Activated naive CD4-positive, alpha-beta T cell treated with anti-CD3 and anti-CD28 coated beads, Interleukin-2, amount 50 U/mL, for 16 hours (primary cell): ENCODE results near the gene NUDT21.
A peak's percentile ranks its signal among the peaks of the same experiment; 100 is the strongest.
"Not testable (repeated sequence)": the region's sequence is repeated elsewhere in the genome, so short reads cannot be mapped to it uniquely, and the experiment has no call there.

Source experiments
- DNase-seq: peaks from one replicate; pipeline ENCODE4 v3.0.0-alpha.2; 2020

NUDT21 gene

DNA sequence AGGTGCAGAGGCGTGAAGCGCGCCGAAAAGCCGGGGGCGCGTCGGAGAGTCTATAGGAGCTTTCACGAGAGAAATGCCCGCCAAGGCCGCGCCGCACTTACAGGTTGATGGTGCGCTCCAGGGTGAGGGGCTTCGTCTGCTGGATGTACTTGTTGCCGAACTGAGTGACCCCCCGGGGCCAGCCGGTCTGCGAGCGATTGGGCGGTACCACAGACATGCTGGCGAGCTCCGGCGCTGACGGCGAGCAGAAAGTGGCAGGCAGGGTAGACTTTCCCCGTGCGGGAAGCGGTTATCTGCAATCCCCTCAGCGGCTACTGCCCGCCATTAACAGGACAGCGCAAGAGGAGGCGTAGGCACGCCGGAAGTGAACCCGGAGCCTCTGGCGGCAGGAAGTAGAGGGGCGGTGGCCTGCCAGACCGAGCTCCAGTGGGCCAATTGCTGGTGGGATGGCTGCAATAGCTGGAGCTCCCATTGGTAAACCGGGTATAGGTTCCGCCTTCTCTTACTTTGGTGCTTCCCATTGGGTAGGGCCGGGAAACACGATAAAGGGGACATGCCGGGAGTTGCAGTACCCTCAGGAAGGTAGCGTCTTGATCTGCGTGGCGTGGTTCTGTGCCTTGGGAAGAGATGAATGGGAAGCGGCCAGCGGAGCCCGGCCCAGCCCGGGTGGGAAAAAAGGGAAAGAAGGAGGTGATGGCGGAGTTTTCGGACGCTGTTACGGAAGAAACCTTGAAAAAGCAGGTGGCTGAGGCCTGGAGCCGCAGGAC is at the start of gene NUDT21, which contains the start of gene OGFOD1:
Gene NUDT21 (minus strand): TSS at position 347 of the 767 bp plus-strand sequence. CDS start 130 bp downstream, at position 217.
Gene OGFOD1 (plus strand): TSS at position 569 of the 767 bp plus-strand sequence. CDS start 59 bp downstream, at position 628.
- DNase-seq: peak; percentile 92

DNA sequence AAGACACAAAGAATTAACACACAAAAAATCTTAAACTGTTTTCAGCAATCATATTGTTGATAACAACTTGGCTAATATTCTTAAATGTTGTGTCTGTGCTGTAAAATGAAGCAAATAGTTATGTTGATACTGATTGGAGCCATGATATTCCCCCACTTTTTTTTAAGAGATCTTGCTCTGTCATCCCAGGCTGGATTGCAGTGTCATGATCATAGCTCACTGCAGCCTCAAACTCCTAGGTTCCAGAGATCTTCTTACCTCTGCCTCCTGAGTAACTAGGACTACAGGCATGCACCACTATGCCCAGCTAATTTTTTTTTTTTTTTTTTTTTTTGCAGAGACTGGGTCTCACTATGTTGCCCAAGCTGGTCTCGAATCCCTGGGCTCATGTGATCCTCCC is 42.7 kb upstream of the NUDT21 start:
- no peak for DNase-seq

DNA sequence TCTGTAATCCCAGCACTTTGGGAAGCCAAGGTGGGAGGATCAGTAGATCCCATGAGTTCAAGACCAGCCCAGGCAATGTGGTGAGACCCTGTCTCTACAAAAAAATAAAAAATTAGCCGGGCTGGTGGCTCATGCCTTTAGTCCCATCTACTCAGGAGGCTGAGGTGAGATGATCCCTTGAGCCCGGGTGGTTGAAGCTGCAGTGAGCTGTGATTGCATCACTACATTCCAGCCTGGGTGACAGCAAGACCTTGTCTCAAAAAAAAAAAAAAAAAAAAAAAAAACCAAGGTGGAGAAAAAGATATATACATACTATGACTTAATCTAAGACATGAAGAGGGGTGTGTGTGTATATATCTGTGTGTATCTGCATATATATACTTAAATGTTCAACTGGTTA is 42.0 kb upstream of the NUDT21 start:
- no peak for DNase-seq

DNA sequence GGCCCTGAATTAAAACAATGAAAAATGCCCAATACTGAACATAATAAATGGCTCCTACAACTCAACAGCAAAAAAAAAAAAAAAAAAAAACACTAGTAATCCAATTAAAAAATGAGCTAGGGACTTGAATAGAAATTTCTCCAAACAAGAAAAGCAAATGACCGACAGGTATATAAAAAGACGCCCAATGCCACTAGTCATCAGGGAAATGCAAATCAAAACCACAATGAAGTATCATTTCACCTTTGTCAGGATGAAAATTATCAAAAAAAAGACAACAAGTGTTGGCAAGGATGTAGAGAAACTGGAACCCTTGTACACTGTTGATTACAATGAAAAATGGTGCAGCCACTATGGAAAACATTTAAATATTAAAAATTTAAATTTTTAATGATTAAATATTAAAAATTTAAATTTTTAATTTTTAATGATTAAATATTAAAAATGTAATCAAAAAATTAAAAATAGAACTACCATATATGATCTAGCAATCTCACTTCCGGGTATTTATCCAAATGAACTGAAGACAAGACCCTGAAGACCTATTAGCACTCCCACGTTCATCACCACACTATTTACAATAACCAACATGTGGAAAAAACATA is 40.6 kb upstream of the NUDT21 start:
- DNase-seq: no peak

DNA sequence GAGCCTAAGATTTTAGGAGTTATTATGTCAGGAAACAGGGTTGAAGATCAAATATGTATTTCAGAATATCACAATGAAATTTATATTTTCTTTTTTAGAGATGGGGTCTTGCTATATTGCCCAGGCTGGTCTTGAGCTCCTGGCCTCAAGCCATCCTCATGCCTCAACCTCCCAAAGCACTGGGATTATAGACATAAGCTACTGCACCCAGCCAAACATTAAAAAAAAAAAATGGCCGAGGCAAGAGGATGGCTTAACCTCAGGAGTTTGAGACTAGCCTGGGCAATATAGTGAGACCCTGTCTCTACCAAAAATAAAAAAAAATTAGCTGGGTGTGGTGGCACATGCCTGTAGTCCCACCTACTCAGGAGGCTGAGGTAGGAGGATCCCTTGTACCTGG is 37.7 kb upstream of the NUDT21 start:
- DNase-seq: not testable (repeated sequence)

DNA sequence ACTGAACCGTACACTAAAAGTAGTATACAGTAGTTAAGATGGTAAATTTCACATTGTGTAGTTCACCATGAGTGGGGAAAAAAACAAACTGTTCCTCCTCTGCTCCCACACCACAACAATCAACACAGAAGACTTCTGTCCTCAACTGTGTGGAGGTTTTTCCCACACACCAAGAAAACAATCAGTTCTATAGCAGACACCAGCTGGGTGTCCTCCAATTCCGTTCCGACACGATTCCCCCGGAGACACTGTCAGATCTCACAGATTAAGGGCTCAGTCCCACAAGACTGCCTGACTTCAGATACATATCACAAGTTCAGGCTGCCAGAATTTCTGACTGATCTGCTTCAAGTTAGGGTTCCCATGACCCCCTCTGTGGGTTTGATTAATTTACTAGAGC is 36.9 kb upstream of the NUDT21 start:
- no peak for DNase-seq

DNA sequence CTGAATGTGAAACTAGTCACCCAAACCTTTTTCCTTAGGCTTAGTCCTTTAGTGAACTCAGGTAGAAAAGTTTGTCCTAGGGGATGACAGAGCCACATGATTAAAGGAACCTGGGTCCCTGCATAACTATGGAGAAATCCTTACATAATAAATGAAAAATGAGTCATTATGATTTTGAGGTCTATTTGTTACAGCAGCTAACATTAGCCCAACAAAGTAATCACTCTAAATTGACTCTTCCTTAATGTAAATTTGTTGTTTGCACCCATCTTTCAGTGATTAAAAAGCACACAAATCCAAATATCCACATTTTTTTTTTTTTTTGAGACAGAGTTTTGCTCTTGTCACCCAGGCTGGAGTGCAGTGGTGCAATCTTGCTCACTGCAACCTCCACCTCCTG is 32.3 kb upstream of the NUDT21 start:
- no peak for DNase-seq

DNA sequence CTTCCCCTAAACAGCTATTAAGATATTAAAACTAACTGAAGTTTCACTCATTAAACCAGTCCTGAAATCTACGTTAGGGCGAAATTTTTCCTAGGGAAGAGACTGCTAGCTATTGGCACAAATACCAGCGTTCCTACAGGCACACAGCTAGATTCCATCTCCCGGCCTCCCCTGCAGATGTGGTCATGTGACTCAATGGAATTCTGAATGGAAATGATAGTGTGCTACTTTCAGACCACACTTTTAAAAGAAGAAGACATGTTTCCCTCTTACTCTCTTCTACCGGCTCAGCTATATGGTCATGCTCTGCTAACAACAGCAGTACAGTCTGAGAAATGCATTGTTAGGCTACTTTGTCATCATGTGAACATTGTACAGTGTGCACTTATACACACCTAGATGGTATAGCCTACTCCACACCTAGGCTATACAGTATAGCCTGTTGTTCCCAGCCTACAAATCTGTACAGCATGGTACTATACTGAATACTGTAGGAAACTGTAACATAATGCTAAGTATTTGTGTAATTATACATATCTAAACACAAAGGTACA is 31.6 kb upstream of the NUDT21 start:
- no peak for DNase-seq

DNA sequence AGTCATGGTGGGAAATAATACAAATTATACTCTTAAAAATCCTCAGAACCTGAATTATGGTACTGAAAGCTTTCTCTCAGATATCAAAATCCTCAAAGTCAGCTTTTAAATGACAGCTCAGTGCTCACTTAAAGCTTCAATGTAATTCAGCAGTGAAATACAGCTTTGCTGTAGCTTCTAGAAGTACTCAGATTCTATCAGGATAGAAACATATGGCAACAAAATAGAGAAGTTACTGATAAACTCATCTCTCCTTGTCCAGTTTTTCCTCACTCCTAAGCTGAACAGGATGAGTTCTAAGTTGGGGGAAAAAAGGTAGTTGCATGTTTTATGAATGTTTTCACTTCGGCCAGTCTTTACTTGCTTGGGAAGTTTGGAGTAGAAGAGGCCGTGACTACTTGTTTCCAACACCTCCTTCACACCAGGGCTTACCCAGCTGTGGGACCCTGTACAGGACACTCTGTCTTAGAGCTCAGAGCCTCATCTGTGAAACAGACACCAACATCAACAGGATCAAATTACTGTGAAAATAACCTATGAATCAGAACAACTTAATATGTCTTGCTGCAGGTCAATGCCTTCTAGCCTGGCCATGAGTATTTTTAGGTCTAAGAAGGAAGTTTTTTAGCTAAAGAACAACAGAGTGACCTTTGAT is 30.5 kb upstream of the NUDT21 start:
- no peak for DNase-seq

DNA sequence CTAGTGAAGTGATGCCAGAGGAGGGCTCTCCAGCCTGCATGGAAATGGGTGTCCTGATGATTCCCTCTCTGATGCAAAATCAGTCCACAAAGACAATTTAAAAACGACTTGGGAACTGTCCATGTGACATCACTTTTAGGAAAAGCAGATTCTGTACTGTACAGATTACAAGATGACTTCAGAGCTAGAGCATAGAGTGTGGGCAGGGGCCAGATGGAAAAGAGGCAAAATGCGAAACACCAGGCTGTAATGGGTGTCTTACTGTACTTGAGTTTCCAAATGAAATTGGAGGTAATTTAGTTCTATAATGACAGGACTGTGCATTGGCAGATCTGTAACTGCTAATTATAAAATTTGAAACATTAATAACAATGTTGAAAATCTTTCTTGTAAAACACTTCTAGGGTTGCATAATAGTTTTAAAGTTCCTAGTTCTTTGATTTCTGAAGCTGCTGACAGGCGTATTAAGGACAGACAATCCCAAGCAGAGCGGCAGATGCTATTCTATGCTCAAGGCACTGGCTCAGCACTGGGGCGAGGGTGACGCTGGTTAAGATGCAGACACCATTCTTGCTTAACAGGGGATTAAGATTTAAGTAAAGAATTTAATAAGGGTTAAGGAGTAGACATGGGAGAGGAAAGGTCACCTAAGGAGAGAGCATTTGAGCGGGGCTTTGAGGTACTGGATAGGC is 29.8 kb upstream of the NUDT21 start:
- no peak for DNase-seq

DNA sequence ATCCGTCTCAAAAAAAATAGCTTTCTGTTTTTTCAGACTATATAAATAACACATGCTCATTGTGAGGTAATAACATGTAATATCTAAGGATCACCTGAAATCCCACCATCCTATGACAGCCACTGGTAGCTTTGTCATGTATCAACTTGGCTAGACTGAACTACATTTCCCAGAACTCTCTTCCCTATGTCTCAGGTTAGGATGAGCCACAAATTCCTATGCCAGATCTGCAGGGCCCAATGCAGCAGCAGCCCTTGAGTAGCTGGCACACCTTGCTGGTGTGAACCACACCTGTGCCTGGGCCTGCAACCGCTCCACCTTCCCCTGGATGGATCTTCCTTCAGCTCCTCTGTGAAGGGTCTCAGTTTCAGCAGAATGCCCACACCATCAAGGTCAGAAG is 28.3 kb upstream of the NUDT21 start:
- DNase-seq: no peak

DNA sequence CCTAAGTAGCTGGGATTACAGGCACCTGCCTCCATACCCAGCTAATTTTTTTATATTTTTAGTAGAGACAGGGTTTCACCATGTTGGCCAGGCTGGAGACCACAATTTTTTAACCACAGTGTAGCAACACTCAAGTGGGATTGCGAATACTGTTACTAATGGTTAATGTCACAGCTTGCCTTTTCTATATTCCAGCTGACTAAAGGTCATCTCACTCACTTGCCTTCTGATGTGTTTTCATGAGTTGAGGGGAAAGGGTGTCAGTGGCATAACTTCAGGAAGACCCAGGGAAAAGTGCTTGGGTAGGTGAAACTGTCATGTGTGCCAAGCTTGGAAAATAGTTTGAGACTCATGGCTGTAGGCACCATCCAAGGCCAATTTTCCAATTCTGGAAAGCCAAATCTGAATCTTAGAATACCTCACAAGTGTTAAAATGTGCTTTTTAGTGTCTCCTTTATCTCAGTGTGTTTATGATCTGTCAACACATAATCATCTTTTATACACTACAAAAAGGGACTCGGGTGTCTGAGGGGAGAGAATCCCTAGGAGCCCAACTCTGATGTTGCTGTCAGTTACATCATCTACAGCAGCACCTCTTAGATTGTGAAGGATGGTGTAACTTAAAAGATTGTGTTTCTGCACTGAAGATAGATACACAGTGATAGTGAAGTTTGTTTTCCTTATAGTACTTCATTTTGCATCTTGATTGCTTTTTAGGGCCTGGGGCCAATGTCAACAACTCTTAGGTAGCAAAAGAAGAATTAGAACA is 27.3 kb upstream of the NUDT21 start:
- no peak for DNase-seq

DNA sequence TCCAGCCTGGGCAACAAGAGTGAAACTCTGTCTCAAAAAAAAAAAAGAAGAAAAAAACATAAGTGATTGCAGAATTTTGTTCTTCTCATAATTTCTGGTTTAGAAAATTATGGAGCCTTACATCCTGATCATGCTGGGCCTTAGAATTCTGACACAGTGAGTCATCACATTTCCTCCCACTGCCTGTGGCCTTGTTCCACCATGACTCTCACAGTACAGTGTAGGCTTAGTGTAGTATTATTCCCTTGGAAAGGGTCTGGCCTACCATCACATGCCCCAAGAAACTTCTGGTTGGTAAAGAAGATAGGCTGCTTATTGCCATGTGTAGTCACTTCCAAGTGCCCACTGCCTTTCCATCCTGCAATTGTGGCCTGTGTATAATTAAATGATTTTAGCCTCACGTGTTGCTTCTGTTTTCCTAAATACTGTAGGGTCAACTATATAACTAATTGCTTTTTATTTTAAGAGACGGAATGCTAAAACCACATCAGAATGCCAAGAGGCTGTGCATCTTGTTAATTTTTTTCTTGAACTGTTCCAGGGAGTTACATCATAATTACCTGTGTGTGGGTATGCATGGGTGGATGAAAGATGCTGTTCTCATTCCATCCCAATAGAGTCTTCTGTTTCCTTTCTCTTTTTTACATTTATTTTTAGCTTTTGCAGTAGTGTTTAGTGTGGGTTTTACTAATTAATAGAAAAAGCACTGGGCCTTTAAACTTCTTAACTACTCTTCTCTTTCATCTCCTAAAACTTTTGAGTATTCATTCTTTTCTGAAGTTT is 26.2 kb upstream of the NUDT21 start:
- DNase-seq: no peak

DNA sequence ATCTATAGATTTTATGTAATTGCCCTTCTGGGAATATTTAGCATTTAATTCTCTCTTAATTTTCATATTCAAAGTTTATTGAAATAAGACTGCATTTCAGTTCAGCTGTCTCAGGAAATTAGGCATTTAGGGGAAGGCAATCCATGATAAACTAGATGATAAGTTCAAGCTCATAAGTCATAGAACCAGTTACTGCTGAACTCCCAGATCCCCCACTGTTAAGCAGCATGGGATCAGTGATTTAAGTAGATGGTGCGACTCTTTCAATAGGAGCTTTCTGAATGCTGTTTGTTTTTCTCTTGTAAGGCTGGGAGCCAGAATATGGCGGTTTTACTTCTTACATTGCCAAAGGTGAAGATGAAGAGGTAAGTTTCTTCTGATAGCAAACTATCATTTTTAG is 24.1 kb upstream of the NUDT21 start:
- no peak for DNase-seq

DNA sequence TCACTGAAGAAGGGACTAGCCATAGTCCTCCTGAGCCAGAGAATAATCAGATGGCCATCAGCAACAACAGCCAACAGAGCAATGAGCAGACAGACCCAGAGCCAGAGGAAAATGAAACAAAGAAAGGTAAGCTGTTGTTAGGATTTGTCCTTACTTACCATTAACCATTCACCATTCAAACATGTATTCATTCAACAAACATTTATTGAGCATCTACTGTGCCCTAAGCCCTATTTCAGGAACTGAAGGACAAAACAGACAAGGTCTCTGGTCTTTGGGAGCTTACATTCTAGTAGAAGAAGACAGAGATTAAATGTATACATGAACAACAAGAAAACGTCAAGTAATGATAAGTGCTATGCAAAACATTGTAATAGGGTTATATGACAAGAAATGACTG is 19.5 kb upstream of the NUDT21 start:
- no peak for DNase-seq

DNA sequence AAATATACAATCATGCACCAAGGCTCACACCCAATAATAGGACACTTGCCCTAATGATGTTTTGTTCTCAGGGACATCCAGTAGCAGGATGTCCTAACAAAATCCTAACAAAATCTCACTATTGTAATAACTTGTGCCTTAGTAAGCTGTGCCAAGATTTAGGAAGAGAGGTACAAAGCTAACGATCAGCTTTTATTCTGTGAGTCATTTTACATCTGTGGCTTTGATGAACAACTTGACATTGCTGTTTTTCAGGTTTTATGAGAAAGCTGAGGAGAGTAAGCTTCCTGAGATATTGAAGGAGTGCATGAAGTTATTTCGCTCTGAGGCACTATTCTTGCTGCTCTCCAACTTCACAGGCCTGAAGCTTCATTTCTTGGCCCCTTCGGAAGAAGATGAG is 19.1 kb upstream of the NUDT21 start:
- no peak for DNase-seq

DNA sequence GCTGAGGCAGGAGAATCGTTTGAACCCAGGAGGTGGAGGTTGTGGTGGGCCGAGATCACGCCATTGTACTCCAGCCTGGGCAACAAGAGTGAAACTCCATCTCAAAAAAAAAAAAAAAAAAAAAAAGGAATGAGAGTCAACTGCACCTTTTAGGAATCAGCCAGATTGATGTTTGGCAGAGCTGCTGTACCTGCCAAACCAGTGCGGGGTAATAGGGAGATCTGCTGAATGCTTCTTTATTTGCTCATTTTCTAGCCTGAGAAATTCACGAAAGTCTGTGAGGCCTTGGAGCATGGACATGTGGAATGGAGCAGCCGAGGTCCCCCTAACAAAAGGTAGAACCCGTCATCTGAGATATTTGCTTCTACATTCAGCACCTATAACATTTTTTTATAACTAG is 18.6 kb upstream of the NUDT21 start:
- DNase-seq: no peak

DNA sequence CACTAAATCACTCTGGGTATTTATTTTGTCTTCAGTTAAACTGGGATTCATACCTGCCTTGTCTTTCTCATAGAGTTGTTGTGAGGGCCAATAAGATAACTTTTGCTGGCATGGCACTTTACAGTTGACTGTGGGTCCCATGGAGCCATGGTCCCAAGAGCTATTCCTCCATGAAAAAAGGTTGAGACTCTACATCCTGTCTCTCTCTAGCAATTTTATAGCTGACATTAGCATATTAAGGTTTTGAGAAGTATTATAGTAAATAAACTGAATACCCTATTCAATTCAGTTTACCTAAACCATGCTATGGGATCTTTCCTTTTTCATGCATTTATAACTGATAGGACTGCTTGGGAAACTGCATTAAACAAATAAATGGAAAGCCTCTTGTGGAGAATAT is 17.7 kb upstream of the NUDT21 start:
- DNase-seq: no peak

DNA sequence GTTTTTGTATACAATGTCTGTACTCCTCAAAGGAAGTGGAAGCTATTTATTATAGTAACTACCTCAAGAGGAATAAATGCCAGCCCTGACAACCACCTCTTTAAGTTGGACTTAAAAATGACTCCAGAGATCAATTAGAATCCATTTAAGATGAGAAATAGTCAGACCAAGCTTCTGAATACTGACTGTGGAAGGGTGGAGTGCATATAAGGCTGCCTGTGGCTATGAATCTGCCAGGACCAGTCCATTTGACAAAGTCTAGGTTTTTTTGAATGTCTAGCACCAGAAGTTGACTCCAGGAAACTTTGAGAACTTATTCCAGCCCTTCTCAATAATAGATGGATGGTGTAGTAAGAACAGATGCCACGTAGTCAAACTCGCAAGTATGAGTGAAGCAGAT is 15.2 kb upstream of the NUDT21 start:
- DNase-seq: no peak

DNA sequence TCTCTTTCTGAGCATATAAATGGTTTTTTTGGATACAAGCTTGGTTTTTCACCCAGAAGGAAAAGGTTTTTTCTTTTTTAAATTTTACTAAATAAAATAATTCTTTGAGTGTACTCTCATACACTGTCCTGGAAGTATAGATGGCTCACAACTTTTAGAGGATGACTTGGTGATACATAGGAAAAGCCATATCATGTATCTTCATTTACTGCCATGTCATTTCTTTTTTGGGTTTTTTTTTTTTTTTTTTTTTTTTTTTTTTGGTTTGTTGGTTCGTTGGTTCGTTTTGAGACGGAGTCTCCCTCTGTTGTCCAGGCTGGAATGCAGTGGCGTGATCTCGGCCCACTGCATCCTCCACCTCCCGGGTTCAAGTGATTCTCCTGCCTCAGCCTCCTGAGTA is 12.0 kb upstream of the NUDT21 start:
- DNase-seq: no peak

DNA sequence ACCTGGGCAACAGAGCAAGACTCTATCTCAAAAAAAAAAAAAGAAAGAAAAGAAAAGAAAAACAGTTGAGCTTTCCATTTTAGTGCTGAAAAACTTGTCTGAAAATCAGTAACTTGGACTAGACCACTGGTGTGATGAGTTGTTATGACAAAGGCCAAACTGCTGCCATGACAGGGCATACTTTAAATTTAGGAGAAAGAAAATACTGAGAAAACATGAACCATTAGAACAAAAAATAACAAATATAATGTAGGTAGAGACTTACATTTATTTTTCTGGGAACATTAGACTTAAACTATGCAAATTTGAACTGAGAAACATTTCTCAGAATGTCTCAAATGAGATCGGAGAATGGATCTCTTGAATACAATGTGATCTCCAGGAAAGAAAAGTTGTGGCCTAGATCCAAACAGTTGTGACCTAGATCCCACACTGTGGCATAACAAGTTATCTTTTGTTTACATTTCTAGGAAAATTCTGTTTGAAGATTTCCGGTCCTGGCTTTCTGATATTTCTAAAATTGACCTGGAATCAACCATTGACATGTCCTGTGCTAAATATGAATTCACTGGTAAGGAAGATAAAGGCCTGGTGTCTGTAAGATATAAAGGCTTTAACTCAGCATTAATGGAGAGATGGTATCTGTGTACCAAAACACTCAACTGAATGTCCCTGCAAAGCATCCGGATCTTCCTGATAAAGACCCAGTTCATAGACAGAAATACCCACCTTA is 11.1 kb upstream of the NUDT21 start:
- no peak for DNase-seq
